ENCODE results near the gene CYP2W1.
"Not testable (repeated sequence)": the region's sequence is repeated elsewhere in the genome, so short reads cannot be mapped to it uniquely, and the experiment has no call there.

Gene CYP2W1

DNA sequence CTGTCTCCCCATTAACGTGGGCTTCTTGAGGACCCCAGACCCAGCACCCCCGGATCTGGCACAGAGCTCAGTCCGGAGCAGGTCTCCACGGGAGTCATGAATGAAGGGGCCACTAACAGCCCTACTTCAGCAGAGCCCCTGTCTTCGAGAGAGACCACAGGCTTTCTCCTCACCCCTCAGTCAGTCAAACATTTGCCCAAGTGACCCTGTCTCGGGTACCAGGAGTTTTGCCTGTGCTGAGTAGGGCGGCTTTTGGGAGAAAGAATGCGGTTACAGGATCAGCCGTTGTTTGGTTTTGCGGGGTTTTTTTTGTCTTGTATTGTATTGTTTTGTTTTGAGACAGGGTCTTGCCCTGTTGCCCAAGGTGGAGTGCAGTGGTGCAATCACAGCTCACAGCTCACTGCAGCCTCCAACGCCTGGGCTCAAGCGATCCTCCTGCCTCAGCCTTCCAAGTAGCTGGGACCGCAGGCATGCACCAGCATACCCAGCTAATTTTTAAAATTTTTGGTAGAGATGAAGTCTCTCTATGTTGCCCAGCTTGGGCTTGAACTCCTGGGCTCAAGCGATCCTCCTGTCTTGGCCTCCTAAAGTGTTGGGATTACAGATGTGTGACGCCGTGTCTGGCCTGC, 45.0 kb upstream of the CYP2W1 start:
- no peak overlapping the region for H3K4me3 Mint-ChIP-seq
- H3K27me3 Mint-ChIP-seq (ENCODE audit: low read depth) = peaks cover 29% of the 10 kb centered on the region
- H3K9me3 Mint-ChIP-seq = peaks cover 13% of the 10 kb centered on the region
- TF ChIP-seq, protein P1, sequence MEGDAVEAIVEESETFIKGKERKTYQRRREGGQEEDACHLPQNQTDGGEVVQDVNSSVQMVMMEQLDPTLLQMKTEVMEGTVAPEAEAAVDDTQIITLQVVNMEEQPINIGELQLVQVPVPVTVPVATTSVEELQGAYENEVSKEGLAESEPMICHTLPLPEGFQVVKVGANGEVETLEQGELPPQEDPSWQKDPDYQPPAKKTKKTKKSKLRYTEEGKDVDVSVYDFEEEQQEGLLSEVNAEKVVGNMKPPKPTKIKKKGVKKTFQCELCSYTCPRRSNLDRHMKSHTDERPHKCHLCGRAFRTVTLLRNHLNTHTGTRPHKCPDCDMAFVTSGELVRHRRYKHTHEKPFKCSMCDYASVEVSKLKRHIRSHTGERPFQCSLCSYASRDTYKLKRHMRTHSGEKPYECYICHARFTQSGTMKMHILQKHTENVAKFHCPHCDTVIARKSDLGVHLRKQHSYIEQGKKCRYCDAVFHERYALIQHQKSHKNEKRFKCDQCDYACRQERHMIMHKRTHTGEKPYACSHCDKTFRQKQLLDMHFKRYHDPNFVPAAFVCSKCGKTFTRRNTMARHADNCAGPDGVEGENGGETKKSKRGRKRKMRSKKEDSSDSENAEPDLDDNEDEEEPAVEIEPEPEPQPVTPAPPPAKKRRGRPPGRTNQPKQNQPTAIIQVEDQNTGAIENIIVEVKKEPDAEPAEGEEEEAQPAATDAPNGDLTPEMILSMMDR (IDR thresholded peaks at IDR 0.05; ENCODE audit: unreplicated experiment in 3 of 3) = no peak
- H3K4me1 Mint-ChIP-seq = no peaks in the 10 kb centered on the region
- no peaks in the 10 kb centered on the region for H3K36me3 Mint-ChIP-seq (ENCODE audit: low read depth)
- H3K27ac Mint-ChIP-seq = no peak overlapping the region

DNA sequence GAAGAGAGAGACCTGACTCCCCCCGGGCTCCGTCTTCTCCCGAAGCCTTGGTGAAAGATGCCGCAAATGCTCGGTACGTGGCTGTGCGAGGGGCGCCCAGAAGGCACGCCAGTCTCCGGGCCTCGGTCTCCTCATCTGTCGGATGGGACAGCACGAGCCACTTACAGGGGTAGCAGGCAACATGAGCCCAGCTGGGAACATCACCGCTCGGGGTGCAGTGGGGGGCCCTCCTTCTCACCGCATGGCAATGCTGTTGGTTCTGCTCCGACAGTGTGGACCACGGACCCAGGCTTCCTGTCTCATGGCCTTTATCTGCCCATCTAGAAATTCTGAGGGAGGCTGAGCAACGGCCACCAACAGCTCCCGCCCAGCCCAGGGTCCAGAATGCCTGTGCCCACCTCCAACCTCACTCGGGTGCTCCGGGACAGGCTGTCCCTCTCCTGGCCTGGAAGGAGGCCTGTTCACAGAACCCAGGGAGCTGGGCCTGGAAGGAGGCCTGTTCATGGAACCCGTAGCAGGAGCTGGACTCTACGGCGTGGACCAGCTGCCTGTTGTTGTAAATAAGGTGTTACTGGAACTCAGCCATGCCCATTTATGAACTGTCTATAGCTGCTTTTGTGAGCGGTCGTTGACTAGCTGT, 44.3 kb upstream of the CYP2W1 start:
- H3K27me3 Mint-ChIP-seq (ENCODE audit: low read depth) = peaks cover 29% of the 10 kb centered on the region
- no peak overlapping the region for H3K4me3 Mint-ChIP-seq
- TF ChIP-seq, protein P1 (IDR thresholded peaks at IDR 0.05; ENCODE audit: unreplicated experiment in 3 of 3) = no peak
- H3K4me1 Mint-ChIP-seq = no peaks in the 10 kb centered on the region
- no peak overlapping the region for H3K27ac Mint-ChIP-seq
- peaks cover 13% of the 10 kb centered on the region for H3K9me3 Mint-ChIP-seq
- no peaks in the 10 kb centered on the region for H3K36me3 Mint-ChIP-seq (ENCODE audit: low read depth)

DNA sequence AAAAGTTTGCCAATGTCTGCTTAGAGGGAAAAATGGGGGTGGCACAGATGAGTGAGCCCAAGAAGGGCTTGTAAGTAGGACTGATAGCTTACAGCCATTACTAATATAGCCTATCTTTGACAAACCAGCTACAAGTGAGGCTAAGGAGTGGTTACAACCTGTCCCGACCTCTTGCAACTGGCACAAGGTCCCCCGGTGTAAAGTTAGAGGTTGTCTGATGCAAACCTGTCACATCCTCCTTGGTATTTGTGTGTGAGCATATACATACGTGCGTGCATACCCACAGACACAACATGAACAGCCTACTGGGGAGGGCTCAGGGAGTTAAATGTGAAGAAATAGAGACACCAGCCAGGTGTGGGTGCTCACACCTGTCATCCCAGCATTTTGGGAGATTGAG, 43.1 kb upstream of the CYP2W1 start:
- H3K9me3 Mint-ChIP-seq = peaks cover 13% of the 10 kb centered on the region
- peaks cover 32% of the 10 kb centered on the region for H3K27me3 Mint-ChIP-seq (ENCODE audit: low read depth)
- TF ChIP-seq, protein P1 (IDR thresholded peaks at IDR 0.05; ENCODE audit: unreplicated experiment in 3 of 3) = no peak
- H3K4me1 Mint-ChIP-seq = no peaks in the 10 kb centered on the region
- no peak overlapping the region for H3K4me3 Mint-ChIP-seq
- H3K27ac Mint-ChIP-seq = no peak overlapping the region
- H3K36me3 Mint-ChIP-seq (ENCODE audit: low read depth) = no peaks in the 10 kb centered on the region

DNA sequence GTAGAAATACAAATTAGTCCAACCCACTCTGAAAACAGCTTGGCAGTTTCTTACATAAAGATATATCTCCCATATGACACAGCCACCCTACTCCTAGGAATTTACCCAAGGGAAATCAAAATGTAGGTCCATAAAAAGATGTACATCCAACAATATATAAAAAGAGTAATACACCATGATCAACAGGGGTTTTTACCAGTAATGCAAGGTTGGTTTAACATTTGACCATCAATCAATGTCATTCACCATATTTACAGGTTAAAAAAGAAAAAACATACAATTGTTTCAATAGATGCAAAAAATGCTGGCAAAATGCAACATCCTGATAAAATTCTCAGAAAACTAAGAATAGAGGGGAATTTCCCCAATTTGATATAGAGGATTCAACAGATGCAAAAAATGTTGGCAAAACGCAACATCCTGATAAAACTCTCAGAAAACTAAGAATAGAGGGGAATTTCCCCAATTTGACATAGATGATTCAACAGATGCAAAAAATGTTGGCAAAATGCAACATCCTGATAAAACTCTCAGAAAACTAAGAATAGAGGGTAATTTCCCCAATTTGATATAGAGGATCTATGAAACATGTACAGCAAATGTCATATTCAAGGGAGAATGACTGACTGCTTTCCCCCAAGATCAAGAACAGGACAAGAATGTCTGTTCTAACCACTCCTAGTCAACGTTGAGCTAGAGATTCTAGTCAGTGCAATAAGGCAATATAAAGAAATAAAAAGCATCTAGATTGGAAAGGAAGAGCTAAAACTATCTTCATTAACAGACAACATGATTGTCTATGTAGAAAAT, 42.2 kb upstream of the CYP2W1 start:
- H3K27me3 Mint-ChIP-seq (ENCODE audit: low read depth) = peaks cover 32% of the 10 kb centered on the region
- H3K36me3 Mint-ChIP-seq (ENCODE audit: low read depth) = no peaks in the 10 kb centered on the region
- no peak overlapping the region for H3K4me3 Mint-ChIP-seq
- TF ChIP-seq, protein P1 (IDR thresholded peaks at IDR 0.05; ENCODE audit: unreplicated experiment in 3 of 3) = no peak
- H3K9me3 Mint-ChIP-seq = peaks cover 13% of the 10 kb centered on the region
- H3K4me1 Mint-ChIP-seq = no peaks in the 10 kb centered on the region
- H3K27ac Mint-ChIP-seq = no peak overlapping the region

DNA sequence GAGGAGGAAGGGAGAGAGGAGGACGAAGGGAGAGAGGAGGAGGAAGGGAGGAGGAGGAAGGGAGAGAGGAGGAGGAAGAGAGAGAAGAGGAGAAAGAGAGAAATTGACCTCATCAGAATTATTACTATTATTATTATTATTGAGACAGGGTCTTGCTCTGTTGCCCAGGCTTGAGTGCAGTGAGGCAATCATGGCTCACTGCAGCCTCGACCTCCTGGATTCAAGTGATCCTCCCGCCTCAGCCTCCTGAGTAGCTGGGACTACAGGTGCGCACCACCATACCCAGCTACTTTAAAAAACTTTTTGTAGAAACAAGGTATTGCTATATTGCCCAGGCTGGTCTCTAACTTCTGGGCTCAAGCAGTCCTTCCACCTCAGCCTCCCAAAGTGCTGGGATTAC, 39.2 kb upstream of the CYP2W1 start:
- H3K27ac Mint-ChIP-seq; H3K36me3 Mint-ChIP-seq (ENCODE audit: low read depth); H3K4me1 Mint-ChIP-seq; H3K4me3 Mint-ChIP-seq: not testable (repeated sequence)
- peaks cover 36% of the 10 kb centered on the region for H3K27me3 Mint-ChIP-seq (ENCODE audit: low read depth)
- peaks cover 13% of the 10 kb centered on the region for H3K9me3 Mint-ChIP-seq

DNA sequence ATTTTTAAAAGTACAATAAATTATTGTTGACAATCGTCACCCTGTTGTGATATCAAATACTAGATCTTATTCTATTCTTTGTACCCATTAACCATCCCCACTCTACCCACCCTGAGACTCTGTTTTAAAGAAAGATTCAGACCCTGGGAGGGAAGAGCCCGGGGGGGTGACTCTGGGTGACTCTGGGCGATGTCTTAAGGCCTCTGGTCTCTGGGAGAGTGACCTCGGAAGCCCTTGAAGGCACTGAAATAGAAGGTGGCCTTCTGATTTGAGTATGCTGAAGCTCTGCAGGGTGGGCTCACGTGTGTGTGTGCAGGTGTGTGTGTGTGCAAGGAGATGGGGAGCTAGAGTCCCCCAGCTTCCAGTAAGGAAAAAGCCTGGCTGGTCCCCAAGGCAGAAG, 38.2 kb upstream of the CYP2W1 start:
- peaks cover 34% of the 10 kb centered on the region for H3K27me3 Mint-ChIP-seq (ENCODE audit: low read depth)
- no peak overlapping the region for H3K4me3 Mint-ChIP-seq
- TF ChIP-seq, protein P1 (IDR thresholded peaks at IDR 0.05; ENCODE audit: unreplicated experiment in 3 of 3) = no peak
- peaks cover 13% of the 10 kb centered on the region for H3K9me3 Mint-ChIP-seq
- no peaks in the 10 kb centered on the region for H3K4me1 Mint-ChIP-seq
- no peaks in the 10 kb centered on the region for H3K36me3 Mint-ChIP-seq (ENCODE audit: low read depth)
- H3K27ac Mint-ChIP-seq = peak overlapping the region; percentile 80 to 89 (median 82)

All from nephron (organoid).